ENCODE data around the gene KLHL20.

KLHL20 gene

DNA sequence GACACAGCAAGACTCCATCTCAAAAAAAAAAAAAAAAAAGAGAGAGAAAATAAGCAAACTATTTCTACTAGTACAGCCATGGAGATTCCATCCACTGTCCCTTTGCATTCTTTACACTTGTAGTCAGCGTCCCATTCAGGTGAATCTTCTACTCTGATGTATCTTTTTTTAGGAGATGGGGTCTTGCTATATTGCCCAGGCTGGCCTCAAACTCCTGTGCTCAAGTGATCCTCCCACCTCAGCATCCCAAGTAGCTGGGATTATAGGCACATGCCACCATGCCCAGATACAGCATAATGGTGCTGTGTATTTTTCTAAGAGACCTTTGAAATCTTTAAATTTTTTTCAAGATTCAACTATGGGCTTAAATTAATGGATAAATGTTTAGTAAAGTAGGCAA, 118.0 kb downstream of the KLHL20 start:
- DNase-seq (ENCODE audit: low spot score), result no peak
